Gastrocnemius medialis (tissue), 4 donors: ENCODE measurements around the gene BTRC.

Source experiments
- POLR2A ChIP-seq, 2 donors: fragments of 450-650 bp; IDR thresholded peaks; one replicate each; pipeline ENCODE4 v1.6.1; 2017; ENCODE audit warnings: antibody characterized with exemption in 2 of 2, mild to moderate bottlenecking in 2 of 2, moderate library complexity in 2 of 2
- TF ChIP-seq, protein P1 (sequence below), 5 experiments: fragments of 450-650 bp in 3 of 5; fragments of 200-600 bp in 2 of 5; sonication (generic) in 2 of 5; IDR thresholded peaks in 4 of 5; conservative IDR thresholded peaks in 1 of 5; 1 replicate in 4 of 5; 2 replicates in 1 of 5; pipeline ENCODE4 v1.5.1; 2016 to 2019; ENCODE audit warnings: antibody characterized with exemption in 5 of 5, mild to moderate bottlenecking in 3 of 5, moderate library complexity in 3 of 5

GRCh38 chr10:101453318-101453717 lies 99.4 kb downstream of the BTRC start:
- TF ChIP-seq, protein P1, sequence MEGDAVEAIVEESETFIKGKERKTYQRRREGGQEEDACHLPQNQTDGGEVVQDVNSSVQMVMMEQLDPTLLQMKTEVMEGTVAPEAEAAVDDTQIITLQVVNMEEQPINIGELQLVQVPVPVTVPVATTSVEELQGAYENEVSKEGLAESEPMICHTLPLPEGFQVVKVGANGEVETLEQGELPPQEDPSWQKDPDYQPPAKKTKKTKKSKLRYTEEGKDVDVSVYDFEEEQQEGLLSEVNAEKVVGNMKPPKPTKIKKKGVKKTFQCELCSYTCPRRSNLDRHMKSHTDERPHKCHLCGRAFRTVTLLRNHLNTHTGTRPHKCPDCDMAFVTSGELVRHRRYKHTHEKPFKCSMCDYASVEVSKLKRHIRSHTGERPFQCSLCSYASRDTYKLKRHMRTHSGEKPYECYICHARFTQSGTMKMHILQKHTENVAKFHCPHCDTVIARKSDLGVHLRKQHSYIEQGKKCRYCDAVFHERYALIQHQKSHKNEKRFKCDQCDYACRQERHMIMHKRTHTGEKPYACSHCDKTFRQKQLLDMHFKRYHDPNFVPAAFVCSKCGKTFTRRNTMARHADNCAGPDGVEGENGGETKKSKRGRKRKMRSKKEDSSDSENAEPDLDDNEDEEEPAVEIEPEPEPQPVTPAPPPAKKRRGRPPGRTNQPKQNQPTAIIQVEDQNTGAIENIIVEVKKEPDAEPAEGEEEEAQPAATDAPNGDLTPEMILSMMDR (IDR thresholded peaks at IDR 0.05 in 4 of 5, conservative IDR thresholded peaks at IDR 0.05 in 1 of 5): no peak
- TF ChIP-seq POLR2A (IDR thresholded peaks at IDR 0.05): no peak
